ENCODE data around the gene MINAR2. TPM values are rescaled to one million over a fixed set of nuclear protein-coding genes. Genes with fewer than 3 reads are reported as not detected.

The MINAR2 gene
- total RNA-seq, 1 donor from 2014 or later = 0.34 TPM

DNA sequence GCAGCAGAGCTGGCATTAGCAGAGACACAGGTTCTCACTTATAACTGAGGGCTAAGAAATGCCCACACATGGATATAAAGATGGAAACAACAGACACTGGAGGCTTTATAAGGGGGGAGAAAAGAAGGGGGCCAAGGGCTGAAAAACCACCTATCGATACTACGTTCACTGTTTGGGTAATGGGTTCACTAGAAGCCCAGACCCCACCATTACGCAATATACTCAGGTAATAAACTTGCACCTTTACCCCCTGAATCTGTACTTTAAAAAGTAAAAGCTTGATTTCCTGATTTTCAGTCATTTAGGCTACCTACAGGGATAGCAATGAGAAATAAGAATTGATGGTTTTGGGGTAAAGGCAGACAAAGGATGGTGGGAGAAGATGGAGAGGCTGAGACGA, 1.9 kb upstream of the MINAR2 start:
- H3K27me3 Mint-ChIP-seq (ENCODE audit: unreplicated experiment) = no peaks in the 10 kb centered on the region

DNA sequence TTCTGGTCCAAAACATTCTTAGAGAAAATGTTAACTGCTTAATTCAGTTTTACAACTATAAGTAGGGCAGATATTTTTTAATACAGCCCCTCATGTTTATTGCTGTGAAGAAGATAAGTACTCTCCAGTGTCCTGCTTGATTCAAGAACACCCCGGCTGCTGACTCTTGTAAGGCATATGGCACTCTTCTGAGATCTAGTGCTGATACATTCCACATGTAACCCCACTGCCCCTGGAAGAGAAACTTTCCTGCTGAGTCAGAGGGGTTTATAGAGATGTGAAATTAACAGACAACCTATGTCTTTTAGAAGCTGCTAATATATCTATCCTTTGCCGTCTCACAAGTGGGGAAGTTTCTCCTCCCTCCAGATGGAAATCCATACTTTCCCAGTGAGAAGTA, 1.0 kb upstream of the MINAR2 start:
- no peak overlapping the region for H3K4me3 Mint-ChIP-seq (ENCODE audit: unreplicated experiment)
- TF ChIP-seq, protein P1, sequence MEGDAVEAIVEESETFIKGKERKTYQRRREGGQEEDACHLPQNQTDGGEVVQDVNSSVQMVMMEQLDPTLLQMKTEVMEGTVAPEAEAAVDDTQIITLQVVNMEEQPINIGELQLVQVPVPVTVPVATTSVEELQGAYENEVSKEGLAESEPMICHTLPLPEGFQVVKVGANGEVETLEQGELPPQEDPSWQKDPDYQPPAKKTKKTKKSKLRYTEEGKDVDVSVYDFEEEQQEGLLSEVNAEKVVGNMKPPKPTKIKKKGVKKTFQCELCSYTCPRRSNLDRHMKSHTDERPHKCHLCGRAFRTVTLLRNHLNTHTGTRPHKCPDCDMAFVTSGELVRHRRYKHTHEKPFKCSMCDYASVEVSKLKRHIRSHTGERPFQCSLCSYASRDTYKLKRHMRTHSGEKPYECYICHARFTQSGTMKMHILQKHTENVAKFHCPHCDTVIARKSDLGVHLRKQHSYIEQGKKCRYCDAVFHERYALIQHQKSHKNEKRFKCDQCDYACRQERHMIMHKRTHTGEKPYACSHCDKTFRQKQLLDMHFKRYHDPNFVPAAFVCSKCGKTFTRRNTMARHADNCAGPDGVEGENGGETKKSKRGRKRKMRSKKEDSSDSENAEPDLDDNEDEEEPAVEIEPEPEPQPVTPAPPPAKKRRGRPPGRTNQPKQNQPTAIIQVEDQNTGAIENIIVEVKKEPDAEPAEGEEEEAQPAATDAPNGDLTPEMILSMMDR (IDR thresholded peaks at IDR 0.05; ENCODE audit: partially characterized antibody, unreplicated experiment) = no peak
- no peak overlapping the region for H3K27ac Mint-ChIP-seq (ENCODE audit: unreplicated experiment)
- H3K4me1 Mint-ChIP-seq (ENCODE audit: low read depth, unreplicated experiment) = peaks cover 11% of the 10 kb centered on the region
- DNase-seq = no peak
- H3K36me3 Mint-ChIP-seq (ENCODE audit: unreplicated experiment) = no peaks in the 10 kb centered on the region
- H3K9me3 Mint-ChIP-seq (ENCODE audit: unreplicated experiment) = no peaks in the 10 kb centered on the region
- no peaks in the 10 kb centered on the region for H3K27me3 Mint-ChIP-seq (ENCODE audit: unreplicated experiment)

More for the DNA sequence above, 1.9 kb upstream of the MINAR2 start:
- H3K9me3 Mint-ChIP-seq (ENCODE audit: unreplicated experiment) = no peaks in the 10 kb centered on the region
- no peak for DNase-seq
- H3K4me1 Mint-ChIP-seq (ENCODE audit: low read depth, unreplicated experiment) = peaks cover 11% of the 10 kb centered on the region
- H3K4me3 Mint-ChIP-seq (ENCODE audit: unreplicated experiment) = no peak overlapping the region
- TF ChIP-seq, protein P1 (IDR thresholded peaks at IDR 0.05; ENCODE audit: partially characterized antibody, unreplicated experiment) = no peak
- no peaks in the 10 kb centered on the region for H3K36me3 Mint-ChIP-seq (ENCODE audit: unreplicated experiment)
- no peak overlapping the region for H3K27ac Mint-ChIP-seq (ENCODE audit: unreplicated experiment)

DNA sequence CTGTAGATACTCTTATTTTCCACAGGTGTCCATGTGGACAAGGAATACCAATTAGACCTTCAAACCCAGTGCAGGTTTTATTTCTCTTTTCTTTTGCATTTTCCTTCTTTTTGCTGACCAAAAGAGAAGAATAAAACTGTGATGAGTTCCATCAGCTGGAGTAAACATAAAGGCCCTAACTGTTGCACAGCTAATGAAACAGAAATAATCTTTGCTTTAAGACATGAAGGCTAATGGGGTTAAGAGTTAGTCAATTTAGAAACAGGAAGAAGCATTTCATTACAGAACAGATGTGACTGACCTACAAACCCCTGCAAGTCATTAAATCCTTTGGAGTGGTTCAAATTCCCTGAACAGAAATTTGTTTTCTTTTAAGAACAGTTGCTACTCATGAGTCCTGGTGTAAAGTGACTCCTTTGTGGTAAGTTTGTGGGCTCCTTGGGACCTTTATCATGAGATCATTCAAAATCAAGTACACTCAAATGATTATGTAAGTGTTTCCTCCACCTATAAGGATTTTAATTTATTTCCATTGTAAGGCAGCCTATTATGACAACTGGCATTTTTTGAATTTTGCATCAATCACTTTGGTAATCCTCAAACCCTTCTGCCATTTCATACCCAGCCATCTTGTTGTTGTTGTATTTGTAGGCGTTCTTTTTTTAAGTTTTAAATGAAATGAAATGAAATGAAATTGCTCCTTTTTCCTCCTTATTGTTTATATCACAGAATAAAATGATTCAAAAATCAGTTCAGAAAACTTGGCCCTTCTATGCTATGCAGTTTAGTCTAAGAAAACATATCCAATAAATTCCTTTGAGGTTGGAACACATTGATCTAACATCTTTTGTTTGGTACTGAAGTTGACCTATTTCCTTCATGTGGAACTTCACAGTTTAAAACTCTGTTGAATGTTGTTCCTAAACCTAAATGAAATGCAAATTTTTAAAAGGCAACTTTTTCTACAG, 1.3 kb downstream of the MINAR2 start:
- Mint-ChIP-seq H3K4me1 (ENCODE audit: low read depth, unreplicated experiment) (peaks cover 7% of the 10 kb centered on the region), H3K4me3 (ENCODE audit: unreplicated experiment) (no peak overlapping the region), H3K9me3 (ENCODE audit: unreplicated experiment) (no peaks in the 10 kb centered on the region), H3K27ac (ENCODE audit: unreplicated experiment) (no peak overlapping the region), H3K27me3 (ENCODE audit: unreplicated experiment) (no peaks in the 10 kb centered on the region), H3K36me3 (ENCODE audit: unreplicated experiment) (no peaks in the 10 kb centered on the region)
- no peak for DNase-seq
- TF ChIP-seq, protein P1 (IDR thresholded peaks at IDR 0.05; ENCODE audit: partially characterized antibody, unreplicated experiment) = no peak

DNA sequence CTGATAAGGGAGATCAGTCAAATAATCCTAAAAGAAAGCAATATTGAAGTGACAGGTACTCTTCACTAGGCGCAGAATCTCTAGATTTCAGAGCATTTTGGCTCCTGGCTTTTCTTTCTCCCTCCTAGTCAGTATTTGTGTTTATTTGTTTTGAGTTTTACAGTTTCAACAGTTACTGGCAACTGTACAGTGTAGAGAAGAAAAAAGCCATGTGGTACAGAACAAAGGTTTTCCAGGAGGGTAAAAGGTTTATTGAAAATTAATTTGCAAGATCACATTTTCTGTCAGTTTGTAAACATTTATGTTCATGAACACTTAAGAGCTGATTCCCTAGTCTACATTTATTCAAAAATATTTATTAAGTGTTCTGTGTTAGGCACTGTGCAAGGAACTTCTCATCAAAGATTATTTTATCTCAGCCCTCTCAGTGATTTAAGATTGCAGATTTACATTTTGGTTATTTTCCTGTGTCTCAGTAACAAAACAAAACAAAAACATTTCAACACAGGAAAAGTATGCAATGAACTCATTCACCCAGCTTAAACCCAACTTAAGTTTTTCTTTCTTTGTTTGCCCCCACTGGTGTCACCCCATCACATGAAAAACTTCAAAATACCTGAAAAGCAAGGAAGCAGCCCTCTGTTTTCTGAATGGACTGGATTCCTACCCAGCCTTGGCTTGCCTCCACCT, 12.9 kb downstream of the MINAR2 start:
- no peak overlapping the region for H3K27ac Mint-ChIP-seq (ENCODE audit: unreplicated experiment)
- no peak overlapping the region for H3K4me3 Mint-ChIP-seq (ENCODE audit: unreplicated experiment)
- no peaks in the 10 kb centered on the region for H3K4me1 Mint-ChIP-seq (ENCODE audit: low read depth, unreplicated experiment)
- no peaks in the 10 kb centered on the region for H3K9me3 Mint-ChIP-seq (ENCODE audit: unreplicated experiment)
- H3K36me3 Mint-ChIP-seq (ENCODE audit: unreplicated experiment) = no peaks in the 10 kb centered on the region
- TF ChIP-seq, protein P1 (IDR thresholded peaks at IDR 0.05; ENCODE audit: partially characterized antibody, unreplicated experiment) = no peak
- H3K27me3 Mint-ChIP-seq (ENCODE audit: unreplicated experiment) = no peaks in the 10 kb centered on the region
- DNase-seq = no peak
